Right renal pelvis (tissue), 4 donors: ENCODE measurements around the gene IFNA16. TPM values are rescaled to one million over a fixed set of nuclear protein-coding genes. Genes with fewer than 3 reads are reported as not detected.
"Not testable (repeated sequence)": the region's sequence is repeated elsewhere in the genome, so short reads cannot be mapped to it uniquely, and the experiment has no call there.

ENCODE experiments used
- DNase-seq, 4 donors: peaks; one replicate each; pipeline ENCODE4 v3.0.0-alpha.2; 2013; ENCODE audit warnings: low read depth in 4 of 4, low spot score in 3 of 4, missing footprints in 1 of 4
- polyA plus RNA-seq, 4 donors: library from polyadenylated mRNA; unstranded; fragments of 120-200 nt; gene quantifications; one replicate each; pipeline ENCODE4 v1.2.1, GENCODE V29; 2013; ENCODE audit not compliant: insufficient read length in 4 of 4

Gene IFNA16
- polyA plus RNA-seq = not detected

DNA sequence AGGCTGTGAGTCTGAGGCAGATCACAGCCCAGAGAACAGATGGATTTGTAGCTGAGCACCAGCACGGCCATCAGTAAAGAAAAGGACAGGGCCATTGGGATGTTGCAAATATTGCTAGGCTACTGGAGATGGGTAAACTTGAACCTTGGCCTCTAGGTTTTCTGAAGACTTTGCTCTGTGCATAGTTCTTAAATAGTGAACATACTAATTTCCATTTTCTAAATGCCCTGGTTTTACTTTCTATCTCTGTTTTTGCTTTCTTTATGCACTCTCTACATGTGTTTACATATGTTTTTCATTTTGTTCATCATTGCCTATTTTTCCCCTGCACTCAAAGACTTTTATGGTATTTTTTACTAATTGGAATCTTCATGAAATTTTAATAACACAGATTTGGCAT lies at the start of gene IFNA16:
TSS of gene IFNA16 (minus strand) at position 101 of the 400 bp plus-strand sequence. CDS start at position 95, 6 bp downstream.
- not testable (repeated sequence) for DNase-seq

DNA sequence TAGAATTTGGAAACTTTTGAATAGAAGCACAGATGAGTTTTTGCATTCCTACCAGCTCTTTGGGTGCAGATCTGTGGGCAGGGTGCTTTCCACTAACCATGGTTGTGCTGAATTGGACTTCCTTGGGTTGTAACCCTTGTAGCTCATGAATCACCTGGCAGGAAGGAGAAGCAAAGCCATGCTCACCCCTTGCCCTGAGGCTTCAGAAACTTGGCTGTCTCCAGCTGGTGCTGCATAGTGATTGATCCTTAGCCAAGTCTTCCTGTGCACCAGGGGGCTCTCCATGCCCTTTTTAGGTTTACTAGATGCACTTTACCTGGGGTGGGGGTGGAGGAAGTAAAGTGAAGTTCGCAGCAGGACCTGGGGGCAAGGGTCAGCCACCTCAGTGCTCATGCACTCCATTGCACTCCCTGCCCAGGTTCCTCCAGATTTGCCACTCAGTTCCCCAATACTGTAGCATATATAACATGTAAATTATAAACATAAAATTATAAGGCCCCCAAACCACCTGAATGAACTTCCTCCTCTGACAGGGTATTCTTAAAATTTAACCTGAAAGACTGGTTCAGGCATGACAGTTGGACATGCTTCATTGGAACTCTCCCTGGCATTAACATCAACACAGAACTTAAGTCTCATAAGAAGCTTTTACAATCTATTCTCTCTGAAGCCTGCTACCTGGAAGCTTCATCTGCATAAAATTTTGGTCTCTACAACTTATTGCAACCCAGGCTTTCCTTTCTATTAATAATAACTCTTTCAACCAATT lies 48.5 kb upstream of the IFNA16 start:
- DNase-seq = no peak

DNA sequence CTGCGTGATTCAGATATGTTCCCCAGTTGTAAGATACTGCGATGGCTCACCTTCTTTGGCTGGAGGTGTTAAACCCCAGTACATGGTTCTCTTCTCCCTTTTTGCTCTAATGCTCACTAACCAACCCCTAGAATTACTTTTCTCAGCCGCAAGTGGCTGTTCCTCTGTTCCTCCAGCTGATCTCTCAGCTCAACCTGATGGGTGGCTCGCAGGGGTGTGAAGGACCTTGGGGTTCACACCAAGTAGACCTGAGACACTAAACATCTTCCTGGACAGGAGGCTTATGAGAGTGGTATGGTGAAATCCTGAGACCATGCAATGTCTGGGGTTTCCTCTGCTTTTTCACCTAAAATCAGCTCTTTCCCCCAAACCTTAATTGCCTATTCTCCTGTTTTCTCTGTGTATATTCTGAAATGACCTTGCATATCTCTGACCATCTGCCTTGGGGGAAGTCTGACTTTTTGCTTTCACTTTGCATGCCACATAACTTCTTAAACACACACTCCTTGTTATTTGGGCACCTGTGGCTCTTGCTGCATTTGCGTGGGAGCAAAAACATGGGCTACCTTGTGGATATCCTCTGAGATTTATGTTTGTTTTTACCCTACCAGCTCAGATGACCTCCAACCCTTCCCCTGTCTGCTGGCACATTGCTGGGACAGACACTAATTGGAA lies 38.6 kb upstream of the IFNA16 start:
- DNase-seq = no peak

DNA sequence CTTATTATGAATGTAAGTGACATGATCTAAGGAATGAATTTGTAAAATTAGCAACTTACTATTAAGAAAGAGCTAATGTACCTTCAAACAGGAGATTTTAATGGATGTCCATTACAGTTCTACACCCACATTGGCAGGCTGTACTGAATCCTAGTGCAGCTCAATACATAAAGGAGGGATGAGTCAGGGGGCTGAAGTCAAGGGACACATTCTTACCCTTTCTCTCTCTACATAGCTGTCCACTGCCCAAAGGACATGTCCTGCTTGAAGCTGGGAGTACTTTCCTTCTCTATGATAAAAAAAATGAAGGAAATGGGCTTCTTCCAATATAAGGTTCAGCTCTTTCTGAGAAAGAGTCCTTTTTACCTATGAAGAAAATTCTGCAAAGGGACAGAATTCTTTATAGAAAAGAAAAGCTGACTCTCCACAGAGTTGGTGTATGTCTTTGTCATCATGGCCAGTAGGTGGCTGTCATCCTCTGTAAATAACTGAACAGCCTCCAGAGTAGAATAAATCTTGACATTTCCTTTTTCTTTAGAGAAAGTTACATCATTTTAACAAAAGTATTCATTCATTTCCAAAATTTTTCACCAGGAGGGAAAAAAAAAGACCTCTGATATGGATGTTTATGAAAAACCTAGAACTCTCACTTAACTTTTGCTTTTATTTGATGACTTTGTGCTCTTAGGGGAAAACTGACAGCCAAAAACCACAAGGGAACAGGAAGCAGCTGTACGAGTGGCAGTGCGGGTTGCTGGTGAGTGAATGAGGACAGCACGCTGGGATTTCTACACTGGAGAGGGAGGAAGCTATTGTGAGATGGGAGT lies 35.8 kb upstream of the IFNA16 start:
- no peak for DNase-seq

DNA sequence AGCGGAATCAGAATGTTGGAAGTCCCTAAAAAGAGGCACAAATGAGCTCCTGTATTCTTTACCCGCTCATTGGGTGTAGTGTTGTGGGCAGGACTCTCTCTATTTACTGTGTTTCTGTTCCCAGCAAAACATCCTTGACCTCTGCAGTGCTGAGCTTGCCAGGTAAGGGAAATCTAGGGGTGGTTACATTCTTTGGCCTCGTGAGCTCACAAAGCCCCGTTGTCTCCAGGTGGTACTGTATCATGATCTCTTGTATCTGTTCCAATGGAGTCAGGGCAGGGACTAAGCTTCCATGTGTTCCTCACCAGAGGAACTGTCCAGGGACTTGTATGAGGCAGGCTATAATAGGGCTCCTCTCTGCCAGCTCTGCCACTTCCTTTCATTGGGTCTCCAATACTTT lies 34.5 kb upstream of the IFNA16 start:
- no peak for DNase-seq

DNA sequence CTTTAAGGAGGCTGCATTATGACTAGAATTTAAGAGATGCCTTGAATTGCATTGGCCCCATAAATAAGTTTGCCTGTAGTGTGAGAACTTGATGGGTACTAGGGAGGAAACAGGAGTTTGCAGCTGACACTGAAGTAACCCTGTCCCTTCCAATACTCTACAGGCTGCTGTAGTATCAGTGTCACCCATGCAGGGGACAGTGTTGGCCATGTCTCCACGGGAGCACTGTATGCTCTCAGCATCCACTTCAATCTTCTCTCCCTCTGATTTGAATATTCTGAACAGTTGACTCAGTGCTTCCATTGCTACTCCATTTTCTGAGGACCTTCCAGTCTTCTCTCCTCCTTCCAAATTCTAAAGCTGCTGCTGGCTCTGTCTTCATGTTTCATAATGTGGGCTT lies 34.1 kb upstream of the IFNA16 start:
- DNase-seq = no peak

DNA sequence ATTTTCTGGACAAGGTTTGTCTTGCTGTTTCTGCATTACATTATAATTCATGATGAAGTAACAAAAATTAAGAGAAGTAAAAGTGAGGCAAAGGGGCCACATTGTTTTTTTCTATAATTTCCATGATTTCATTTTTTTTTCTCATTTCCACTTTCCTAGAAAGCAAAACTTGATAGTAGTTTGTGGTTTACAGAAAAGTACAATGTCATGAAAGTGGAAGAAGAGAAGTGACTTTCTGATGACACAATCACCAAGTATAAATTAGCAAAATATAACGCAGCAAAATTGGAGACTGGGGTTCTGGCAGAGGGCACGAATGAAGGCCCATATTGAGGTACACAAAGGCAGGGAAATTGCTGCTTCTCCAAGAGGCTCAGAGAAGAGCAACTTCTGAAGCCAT lies 27.7 kb upstream of the IFNA16 start:
- no peak for DNase-seq

DNA sequence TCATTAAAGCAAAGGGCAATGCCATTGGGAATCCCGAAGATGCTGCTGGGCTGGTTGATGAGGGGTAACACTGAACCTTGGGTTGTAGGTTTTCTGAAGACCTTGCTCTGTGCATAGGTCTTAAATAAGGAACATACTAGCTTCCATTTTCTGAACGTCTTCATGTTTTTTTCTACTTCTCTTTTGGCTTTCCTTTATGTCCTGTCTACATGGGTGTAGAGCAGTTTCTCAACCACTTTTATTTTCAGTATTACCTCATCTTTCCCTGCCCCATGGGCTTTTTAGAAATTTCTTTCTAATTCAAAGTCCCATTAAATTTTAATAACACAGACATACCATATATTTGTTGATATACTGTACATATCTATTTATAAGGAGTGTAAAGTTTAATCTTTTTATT lies 22.8 kb upstream of the IFNA16 start, which contains the start of gene IFNA14:
TSS of gene IFNA14 (minus strand) at position 95 of the 400 bp plus-strand sequence. CDS start at position 25, 70 bp downstream.
- no peak for DNase-seq

DNA sequence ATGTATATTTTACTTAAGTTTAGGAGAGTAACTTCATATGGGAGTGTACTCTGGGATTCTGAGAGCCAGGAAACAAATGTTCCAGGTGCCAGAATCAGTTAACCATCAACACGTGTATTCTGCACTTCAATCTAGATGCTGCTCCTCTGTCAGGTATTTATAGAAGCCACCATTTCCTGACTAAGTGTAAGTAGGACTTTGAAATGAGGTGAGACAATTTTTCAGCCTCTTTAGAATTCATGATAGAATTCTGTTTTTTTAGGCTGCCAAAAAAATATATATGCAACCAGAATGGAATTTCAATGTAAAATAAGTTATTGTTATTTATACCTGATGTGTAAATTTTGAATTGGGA lies 19.2 kb upstream of the IFNA16 start:
- DNase-seq = not testable (repeated sequence)

DNA sequence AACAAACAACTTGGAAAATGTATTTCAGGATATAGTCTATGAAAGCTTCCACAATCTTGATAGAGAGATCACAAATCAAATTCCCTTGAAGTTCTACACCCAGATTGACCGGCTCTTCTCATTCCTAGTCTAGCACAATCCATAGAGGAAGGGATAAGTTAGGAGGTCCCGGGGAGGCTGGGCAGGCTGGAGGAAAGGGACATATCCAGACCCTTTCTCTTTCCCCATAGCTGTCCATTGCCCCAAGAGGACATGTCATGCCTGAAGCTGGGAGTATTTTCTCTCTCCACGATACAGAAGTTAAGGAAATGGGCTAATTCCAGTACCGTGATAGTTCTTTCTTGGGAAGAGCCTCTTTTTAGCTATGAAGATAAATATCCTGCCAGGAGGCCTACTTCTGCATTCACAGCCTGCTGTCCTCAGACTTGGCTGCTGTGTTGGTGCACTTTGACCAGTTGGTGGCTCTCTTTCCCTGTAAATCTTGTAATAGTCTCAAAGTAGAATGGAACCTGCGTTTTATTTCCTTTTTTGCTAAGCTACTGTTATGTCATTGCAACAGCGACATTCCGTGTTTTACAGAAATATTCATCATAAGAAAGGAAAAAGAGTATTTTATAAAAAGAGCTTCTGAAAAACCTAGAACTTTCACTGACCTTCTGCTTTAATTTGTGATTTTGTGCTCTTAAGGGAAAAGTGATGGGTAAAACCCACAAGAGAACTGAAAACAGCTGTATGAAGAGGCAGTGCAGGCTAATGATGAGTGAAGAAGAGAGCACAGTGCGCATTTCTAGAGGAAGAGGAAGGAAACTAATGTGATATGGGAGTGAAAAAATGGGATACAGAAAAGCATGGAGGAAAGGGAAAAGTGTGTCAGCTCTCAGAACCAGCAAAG lies 18.6 kb upstream of the IFNA16 start:
- DNase-seq = peak in 1 of 4 donors; percentile 18

DNA sequence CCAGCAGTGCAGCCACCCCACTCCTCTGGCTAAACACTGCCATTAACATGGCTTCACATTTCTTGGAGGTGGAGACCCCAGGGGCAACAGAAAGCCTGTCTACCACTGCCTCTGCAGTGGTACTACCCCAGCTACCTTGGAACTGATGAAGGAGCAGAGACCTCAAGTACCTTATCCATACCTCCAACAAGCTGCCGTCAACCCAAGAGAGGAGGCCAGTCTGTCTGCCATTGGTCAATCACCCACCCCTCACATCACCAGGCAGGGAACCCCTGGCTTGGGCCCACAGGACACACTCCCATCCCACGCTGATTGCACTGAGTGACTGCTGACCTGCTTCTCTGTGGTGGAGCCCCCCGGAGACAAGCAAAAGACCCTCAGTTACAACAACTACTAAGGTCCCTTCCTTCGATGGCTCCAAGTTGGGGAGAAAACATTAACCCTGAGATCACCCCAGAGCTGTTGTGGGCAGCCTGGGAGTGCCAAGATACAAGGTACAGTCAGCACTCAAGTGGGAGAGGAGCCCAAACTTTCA lies 17.1 kb upstream of the IFNA16 start:
- no peak for DNase-seq

DNA sequence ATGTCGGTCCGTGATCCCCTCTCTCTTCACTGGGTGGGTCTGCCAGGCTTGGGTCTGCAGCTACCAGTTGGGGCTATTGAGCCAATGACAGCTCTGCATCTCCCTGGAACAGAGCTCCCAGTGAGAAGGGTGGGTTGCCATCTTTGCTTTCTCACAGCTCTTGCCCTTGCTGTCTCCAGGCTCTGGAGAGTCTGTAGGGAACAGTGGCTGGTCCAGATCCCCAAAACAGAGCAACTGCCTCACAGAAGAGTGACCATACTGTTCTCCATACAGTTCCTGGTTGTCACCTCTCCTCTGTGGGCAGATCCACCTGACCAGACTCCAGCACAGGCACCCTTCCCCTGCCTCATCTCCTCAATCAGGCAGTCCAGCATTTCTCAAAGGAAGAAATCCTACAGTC lies 16.1 kb upstream of the IFNA16 start:
- DNase-seq = no peak

DNA sequence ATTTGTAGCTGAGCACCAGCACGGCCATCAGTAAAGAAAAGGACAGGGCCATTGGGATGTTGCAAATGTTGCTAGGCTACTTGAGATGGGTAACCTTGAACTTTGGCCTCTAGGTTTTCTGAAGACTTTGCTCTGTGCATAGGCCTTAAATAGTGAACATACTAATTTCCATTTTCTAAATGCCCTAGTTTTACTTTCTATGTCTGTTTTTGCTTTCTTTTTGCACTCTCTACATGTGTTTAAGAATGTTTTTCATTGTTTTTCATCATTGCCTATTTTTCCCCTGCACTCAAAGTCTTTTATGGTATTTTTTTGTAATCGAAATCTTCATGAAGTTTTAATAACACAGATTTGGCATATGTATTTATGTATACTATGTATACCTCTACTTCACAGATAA lies 11.0 kb upstream of the IFNA16 start, which contains the start of gene IFNA17:
TSS of gene IFNA17 (minus strand) at position 101 of the 400 bp plus-strand sequence. CDS start at position 52, 49 bp downstream.
- no peak for DNase-seq

DNA sequence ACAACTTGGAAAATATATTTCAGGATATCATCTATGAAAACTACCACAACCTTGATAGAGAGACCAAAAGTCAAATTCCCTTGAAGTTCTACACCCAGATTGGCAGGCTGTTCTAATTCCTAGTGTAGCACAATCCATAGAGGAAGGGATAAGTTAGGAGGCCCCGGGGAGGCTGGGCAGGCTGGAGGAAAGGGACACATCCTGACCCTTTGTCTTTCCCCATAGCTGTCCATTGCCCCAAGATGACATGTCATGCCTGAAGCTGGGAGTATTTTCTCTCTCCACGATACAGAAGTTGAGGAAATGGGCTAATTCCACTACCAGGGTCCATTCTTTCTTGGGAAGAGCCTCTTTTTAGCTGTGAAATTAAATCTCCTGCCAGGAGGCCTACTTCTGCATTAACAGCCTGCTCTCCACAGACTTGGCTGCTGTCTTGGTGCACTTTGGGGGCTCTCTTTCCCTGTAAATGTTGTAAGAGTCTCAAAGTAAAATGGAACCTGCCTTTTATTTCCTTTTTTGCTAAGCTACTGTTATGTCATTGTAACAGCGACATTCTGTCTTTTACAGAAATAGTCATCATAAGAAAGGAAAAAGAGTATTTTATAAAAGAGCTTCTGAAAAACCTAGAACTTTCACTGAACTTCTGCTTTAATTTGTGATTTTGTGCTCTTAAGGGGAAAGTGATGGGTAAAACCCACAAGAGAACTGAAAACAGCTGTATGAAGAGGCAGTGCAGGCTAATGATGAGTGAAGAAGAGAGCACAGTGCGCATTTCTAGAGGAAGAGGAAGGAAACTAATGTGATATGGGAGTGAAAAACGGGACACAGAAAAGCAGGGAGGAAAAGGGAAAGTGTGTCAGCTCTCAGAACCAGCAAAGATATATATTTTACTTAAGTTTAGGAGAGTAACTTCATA lies 3.4 kb downstream of the IFNA16 start:
- DNase-seq = not testable (repeated sequence)

DNA sequence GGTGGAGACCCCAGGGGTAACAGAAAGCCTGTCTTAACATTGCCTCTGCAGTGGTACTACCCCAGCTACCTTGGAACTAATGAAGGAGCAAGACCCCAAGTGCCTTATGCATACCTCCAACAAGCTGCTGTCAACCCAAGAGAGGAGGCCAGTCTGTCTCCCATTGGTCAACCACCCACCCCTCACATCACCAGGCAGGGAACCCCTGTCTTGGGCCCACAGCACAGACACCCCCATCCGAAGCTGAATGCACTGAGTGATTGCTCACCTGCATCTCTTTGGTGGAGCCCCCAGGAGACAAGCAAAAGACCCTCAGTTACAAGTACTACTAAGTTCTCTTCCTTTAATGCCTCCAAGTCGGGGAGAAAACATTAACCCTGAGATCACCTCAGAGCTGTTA lies 5.0 kb downstream of the IFNA16 start:
- DNase-seq = not testable (repeated sequence)

DNA sequence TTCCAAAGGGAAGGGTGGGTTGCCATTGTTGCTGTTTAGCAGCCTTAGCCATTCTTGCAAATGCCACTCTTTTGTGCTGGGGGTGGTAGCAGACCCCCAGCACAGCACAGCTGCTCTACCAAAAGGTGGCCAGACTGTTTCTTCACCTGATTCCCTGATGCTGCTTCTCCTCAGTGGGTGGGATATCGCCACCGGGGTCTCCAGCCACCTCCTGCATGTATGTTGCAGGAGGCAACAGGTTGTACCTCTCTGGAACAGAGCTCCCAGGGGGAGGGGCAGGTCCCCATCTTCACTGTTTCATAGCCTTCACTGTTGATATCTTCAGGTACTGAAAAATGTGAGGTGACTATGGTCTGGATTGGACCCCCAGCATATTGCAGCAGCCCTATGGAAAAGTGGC lies 6.3 kb downstream of the IFNA16 start:
- not testable (repeated sequence) for DNase-seq

DNA sequence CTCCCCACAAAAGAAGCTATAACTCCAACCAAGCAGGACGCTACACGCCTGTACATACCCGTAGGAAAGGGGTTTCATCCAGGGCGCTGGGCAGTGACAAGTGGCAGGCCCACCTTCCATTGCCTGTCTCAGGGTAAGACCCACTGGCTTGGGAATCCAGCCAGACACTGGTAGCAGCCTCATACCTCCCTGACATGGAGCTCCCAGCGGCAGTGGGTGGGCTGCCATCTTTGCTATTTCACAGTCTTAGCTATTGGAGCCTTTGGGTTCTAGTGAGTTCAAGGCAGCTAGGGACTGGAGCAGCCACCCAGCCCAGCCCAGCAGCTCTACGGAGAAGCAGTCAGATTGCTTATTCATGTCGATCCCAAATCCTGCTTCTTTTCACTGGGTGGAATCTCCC lies 6.8 kb downstream of the IFNA16 start:
- no peak for DNase-seq

DNA sequence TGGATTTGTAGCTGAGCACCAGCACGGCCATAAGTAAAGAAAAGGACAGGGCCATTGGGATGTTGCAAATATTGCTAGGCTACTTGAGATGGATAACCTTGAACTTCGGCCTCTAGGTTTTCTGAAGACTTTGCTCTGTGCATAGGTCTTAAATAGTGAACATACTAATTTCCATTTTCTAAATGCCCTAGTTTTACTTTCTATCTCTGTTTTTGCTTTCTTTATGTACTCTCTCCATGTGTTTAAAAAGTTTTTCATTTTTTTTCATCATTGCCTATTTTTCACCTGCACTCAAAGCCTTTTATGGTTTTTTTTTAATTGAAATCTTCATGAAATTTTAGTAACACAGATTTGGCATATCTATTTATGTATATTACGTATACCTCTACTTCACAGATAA lies 10.1 kb downstream of the IFNA16 start, which contains the start of gene IFNA10:
TSS of gene IFNA10 (minus strand) at position 101 of the 400 bp plus-strand sequence. CDS start at position 55, 46 bp downstream.
- DNase-seq = not testable (repeated sequence)

DNA sequence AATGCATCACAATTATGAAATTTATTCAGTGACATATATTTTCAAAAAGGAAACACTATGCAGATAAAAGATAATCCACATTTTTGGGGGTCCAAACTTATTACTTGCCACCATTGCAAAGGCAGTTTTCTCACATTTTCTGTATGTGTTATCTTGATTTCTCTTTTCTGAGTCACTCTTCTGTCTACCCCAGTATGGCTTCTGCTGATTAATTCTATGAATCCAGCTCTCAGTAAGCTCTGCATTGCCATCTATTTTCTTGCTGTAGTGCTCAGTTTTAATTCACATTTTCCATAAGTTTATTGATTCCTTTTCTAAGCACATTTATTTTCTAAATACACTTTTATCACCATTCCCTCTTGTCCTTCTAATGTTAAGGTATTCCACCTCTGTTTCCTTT lies 11.9 kb downstream of the IFNA16 start:
- DNase-seq = no peak
